Activated CD4-positive, alpha-beta memory T cell treated with anti-CD3 and anti-CD28 coated beads for 36 hours (primary cell): ENCODE results near the gene ACOT4. TPM values are rescaled to one million over a fixed set of nuclear protein-coding genes. Genes with fewer than 3 reads are reported as not detected.
"Not testable (repeated sequence)": the region's sequence is repeated elsewhere in the genome, so short reads cannot be mapped to it uniquely, and the experiment has no call there.

ENCODE experiments used
- CTCF ChIA-PET: fragments of 350-600 bp; sonication (Branson Sonifier 250); formaldehyde crosslinking; loops from one replicate; lab custom pipeline; 2021; ENCODE audit warnings: antibody characterized with exemption, inconsistent platforms; lab: Charles Lee
- POLR2A ChIA-PET: fragments of 350-600 bp; sonication (Branson Sonifier 250); formaldehyde crosslinking; loops from one replicate; lab custom pipeline; 2021; ENCODE audit warnings: antibody characterized with exemption; lab: Charles Lee
- DNase-seq: peaks from one replicate; pipeline ENCODE4 v3.0.0-alpha.2; 2020
- H3K27ac Mint-ChIP-seq: one replicate; pipeline ENCODE4 v1.8.0; 2021; ENCODE audit warnings: mixed read lengths
- H3K27me3 Mint-ChIP-seq: one replicate; pipeline ENCODE4 v1.8.0; 2021; ENCODE audit warnings: mixed read lengths
- H3K36me3 Mint-ChIP-seq: one replicate; pipeline ENCODE4 v1.8.0; 2021; ENCODE audit warnings: mixed read lengths
- H3K4me1 Mint-ChIP-seq: one replicate; pipeline ENCODE4 v1.8.0; 2021; ENCODE audit warnings: low read depth, mixed read lengths
- H3K4me3 Mint-ChIP-seq: one replicate; pipeline ENCODE4 v1.8.0; 2021; ENCODE audit warnings: mild to moderate bottlenecking, mixed read lengths
- H3K9me3 Mint-ChIP-seq: one replicate; pipeline ENCODE4 v1.8.0; 2021; ENCODE audit warnings: mixed read lengths
- intact Hi-C: fragments of 100-400 bp; cut with micrococcal nuclease; formaldehyde crosslinking; loops from one replicate; pipeline ENCODE4 v1.15.1; 2023
- total RNA-seq, 2 experiments: library from RNA; stranded (reverse); gene quantifications; one replicate each; pipeline ENCODE4 v1.2.3, GENCODE V29; 2021

The ACOT4 gene, protein sequence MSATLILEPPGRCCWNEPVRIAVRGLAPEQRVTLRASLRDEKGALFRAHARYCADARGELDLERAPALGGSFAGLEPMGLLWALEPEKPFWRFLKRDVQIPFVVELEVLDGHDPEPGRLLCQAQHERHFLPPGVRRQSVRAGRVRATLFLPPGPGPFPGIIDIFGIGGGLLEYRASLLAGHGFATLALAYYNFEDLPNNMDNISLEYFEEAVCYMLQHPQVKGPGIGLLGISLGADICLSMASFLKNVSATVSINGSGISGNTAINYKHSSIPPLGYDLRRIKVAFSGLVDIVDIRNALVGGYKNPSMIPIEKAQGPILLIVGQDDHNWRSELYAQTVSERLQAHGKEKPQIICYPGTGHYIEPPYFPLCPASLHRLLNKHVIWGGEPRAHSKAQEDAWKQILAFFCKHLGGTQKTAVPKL
- total RNA-seq = 1 to 10 TPM; 3.2 to 3.3 TPM

DNA sequence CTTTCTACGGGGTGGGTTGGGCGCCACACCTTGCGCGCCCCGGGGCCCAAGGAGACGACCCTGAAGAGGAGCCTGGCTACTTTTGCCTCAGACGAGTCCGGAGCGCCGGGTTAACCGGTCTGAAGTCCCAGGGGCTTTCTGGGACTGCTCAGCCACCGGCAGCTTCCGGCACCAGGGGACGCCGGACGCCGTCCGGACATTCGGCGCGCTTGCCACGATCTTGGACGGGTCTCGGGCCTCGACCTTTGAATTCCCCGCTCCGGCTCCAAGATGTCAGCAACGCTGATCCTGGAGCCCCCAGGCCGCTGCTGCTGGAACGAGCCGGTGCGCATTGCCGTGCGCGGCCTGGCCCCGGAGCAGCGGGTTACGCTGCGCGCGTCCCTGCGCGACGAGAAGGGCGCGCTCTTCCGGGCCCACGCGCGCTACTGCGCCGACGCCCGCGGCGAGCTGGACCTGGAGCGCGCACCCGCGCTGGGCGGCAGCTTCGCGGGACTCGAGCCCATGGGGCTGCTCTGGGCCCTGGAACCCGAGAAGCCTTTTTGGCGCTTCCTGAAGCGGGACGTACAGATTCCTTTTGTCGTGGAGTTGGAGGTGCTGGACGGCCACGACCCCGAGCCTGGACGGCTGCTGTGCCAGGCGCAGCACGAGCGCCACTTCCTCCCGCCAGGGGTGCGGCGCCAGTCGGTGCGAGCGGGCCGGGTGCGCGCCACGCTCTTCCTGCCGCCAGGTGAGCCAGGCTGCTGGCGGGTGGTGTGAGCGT lies at the start of gene ACOT4:
ACOT4 (plus strand) TSS at position 184 of the 760 bp plus-strand sequence; CDS start at position 271, 87 bp downstream.
- H3K4me3 Mint-ChIP-seq = peak within 1 kb of the TSS; percentile 75
- H3K27me3 Mint-ChIP-seq = no peaks in the 10 kb centered on the region
- DNase-seq = peak; percentile 62
- H3K27ac Mint-ChIP-seq = peak within 1 kb of the TSS; percentile 42
- peaks cover 15% of the 10 kb centered on the region for H3K4me1 Mint-ChIP-seq
- H3K9me3 Mint-ChIP-seq = peaks cover 3% of the 10 kb centered on the region
- intact Hi-C loops = loop anchor here (5.0 kb wide), 1 partner anchor 40 kb away; no protein-coding TSS in a partner anchor
- ChIA-PET CTCF (interaction anchor here (1.0 to 1.4 kb wide), 2 partner anchors 21 to 36 kb away, joined by 5 to 6 read pairs; partner anchors contain the start of gene ACOT6), POLR2A (interaction anchor here (0.7 to 2.7 kb wide), 2 partner anchors 13 to 22 kb away, joined by 3 to 13 read pairs; partner anchors contain the start of gene ACOT2)
- peaks cover 7% of the 10 kb centered on the region for H3K36me3 Mint-ChIP-seq

DNA sequence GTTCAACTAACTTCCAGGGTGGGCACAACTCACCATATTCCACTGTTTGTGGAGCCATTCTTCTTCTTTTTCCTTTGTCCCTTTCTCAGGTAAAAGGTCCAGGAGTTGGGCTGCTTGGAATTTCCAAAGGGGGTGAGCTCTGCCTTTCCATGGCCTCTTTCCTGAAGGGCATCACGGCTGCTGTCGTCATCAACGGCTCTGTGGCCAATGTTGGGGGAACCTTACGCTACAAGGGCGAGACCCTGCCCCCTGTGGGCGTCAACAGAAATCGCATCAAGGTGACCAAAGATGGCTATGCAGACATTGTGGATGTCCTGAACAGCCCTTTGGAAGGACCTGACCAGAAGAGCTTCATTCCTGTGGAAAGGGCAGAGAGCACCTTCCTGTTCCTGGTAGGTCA lies 48.7 kb upstream of the ACOT4 start:
- POLR2A ChIA-PET, H3K27ac Mint-ChIP-seq, H3K36me3 Mint-ChIP-seq, H3K27me3 Mint-ChIP-seq, H3K4me3 Mint-ChIP-seq, H3K4me1 Mint-ChIP-seq, H3K9me3 Mint-ChIP-seq, intact Hi-C loops, DNase-seq, CTCF ChIA-PET: not testable (repeated sequence)

DNA sequence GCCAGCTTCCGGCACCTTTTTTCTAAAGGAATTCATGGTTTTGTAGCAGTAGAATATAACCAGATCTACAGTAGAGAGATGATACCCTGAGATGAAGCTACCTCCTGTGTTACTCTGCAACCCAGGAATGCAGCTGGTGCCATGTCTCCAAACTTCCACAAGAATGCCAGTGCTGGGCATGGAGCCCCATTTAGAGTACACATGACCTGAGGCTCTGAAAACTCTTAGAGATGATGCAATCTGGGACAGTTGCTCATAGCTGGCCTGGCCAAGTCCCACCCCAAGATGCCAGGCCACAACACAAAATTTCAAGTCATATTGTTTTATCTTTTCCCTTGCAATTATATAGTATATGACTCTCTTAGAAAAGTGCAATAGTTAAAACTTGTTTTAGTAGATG lies 46.3 kb upstream of the ACOT4 start:
- H3K4me3 Mint-ChIP-seq, H3K27ac Mint-ChIP-seq, H3K4me1 Mint-ChIP-seq, H3K36me3 Mint-ChIP-seq, intact Hi-C loops, POLR2A ChIA-PET, CTCF ChIA-PET, H3K9me3 Mint-ChIP-seq, H3K27me3 Mint-ChIP-seq, DNase-seq: not testable (repeated sequence)

DNA sequence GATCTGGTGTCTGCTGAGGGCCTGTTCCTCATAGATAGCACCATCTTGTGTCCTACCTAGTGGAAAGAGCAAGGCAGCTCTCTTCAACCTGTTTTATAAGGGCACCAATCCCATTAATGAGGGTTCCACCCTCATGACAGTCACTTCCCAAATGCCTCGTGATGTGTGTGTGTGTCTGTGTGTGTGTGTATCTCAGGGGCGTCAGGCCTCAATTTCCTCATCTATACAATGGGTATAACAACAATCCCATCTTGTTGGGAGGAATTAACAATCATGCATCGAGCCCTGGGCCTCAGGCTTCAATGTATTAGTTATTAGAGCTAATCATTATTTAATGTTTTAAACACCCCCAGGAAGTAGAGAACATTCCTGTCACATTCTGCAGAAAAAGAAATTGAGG lies 42.6 kb upstream of the ACOT4 start:
- H3K27ac Mint-ChIP-seq, H3K9me3 Mint-ChIP-seq, H3K4me3 Mint-ChIP-seq, POLR2A ChIA-PET, H3K36me3 Mint-ChIP-seq, CTCF ChIA-PET, H3K27me3 Mint-ChIP-seq, H3K4me1 Mint-ChIP-seq, intact Hi-C loops, DNase-seq: not testable (repeated sequence)

DNA sequence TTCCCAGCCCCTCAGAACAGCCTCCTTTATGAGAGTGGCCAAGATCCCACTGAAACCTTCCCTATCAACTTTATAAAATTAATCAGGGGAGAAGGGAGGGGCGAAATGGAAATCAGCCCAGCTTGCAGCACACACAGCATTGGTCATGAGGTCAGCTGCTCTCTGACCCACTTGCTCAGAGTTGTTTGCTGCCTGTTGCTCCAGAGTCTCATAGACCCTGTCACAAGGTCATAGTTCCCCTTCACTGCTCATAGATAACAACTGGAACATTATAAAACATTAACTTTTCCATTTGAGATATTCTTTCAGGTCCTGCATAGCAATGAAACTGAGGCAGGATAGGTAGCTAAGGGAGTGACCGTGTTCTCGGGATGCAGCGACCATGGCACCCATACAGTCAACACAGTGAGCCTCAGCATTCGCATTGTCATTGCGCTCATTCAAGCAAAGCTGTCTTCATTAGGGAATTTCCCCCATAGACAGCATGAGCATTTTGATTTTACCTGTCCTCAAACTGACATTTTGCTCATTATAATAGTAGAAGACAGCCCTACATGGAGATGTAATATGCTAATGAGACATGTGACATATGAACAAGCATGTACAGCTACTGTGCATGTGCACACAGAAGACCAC lies 41.7 kb upstream of the ACOT4 start:
- H3K4me3 Mint-ChIP-seq, H3K4me1 Mint-ChIP-seq, H3K27me3 Mint-ChIP-seq, H3K36me3 Mint-ChIP-seq, CTCF ChIA-PET, DNase-seq, POLR2A ChIA-PET, H3K9me3 Mint-ChIP-seq, intact Hi-C loops, H3K27ac Mint-ChIP-seq: not testable (repeated sequence)

DNA sequence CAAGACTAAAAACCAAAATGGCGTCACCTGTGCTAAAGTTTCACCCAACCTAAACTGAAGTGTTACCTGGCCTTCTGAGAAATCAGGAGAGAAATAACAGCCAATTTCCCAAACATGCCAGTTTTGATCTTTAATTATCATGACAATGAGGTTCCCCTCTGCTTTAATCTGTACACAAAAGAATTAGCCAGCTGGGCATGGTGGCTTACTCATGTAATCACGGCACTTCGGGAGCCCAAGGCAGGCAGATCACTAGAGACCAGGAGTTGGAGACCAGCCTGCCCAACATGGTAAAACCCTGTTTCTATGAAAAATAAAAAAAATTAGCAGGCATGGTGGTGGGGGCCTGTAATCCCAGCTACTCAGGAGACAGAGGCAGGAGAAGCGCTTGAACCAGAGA lies 37.8 kb upstream of the ACOT4 start:
- no peaks in the 10 kb centered on the region for H3K9me3 Mint-ChIP-seq
- H3K27me3 Mint-ChIP-seq = no peaks in the 10 kb centered on the region
- H3K36me3 Mint-ChIP-seq = no peaks in the 10 kb centered on the region
- no peaks in the 10 kb centered on the region for H3K4me1 Mint-ChIP-seq
- POLR2A ChIA-PET = no interaction called here
- CTCF ChIA-PET = no interaction called here
- intact Hi-C loops = no loop called here
- no peak for DNase-seq
- H3K4me3 Mint-ChIP-seq = no peak overlapping the region
- H3K27ac Mint-ChIP-seq = no peak overlapping the region

DNA sequence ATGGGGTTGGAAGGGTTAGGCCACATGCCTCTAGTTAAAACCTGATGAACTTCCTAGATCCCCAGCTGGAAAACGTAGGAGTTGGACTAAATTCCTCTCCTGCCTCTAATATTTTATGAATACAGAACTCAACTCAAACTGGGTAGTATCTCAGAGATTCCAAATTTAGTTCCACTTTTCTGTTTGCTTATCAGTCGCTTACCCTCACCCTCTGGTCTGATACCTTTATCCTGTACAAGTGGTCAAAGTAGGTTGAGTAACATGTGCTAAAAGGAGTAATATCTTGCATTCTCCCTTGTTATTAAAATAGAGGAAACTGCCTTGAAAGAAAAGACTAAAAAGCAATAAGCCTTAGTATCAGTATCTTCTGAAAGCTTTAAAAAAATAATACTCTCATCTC lies 34.5 kb upstream of the ACOT4 start:
- H3K4me1 Mint-ChIP-seq, DNase-seq, H3K27me3 Mint-ChIP-seq, H3K4me3 Mint-ChIP-seq, H3K9me3 Mint-ChIP-seq, POLR2A ChIA-PET, intact Hi-C loops, CTCF ChIA-PET, H3K36me3 Mint-ChIP-seq, H3K27ac Mint-ChIP-seq: not testable (repeated sequence)

DNA sequence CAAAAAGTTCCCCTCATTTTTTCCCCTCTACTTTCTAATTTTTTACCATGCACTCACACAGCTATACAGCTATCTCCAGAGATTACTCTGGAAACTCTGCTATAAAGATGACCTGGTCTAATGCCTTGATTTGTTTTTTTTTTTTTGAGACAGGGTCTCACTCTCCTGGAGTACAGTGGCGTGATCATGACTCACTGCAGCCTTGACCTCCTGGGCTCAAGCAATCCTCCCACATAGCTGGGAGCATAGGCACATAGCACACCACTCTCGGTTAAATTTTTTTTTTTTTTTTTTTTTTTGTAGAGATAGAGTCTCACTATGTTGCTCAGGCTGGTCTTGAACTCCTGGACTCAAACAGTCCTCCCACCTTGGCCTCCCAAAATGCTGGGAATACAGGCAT lies 33.4 kb upstream of the ACOT4 start:
- H3K4me1 Mint-ChIP-seq = not testable (repeated sequence)

DNA sequence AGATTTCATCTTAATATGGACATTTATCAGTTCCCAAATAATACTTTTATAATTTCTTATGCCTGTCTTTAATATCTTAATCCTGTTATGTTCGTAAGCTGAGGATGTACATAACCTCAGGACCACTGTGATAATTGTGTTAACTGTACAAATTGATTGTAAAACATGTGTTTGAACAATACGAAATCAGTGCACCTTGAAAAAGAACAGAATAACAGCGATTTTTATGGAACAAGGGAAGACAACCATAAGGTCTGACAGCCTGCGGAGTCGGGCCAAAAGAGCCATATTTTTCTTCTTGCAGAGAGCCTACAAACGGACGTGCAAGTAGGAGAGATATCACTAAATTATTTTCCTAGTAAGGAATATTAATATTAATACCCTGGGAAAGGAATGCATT lies 29.4 kb upstream of the ACOT4 start:
- intact Hi-C loops, DNase-seq, CTCF ChIA-PET, H3K4me3 Mint-ChIP-seq, H3K27ac Mint-ChIP-seq, POLR2A ChIA-PET, H3K27me3 Mint-ChIP-seq: not testable (repeated sequence)
- peaks cover 21% of the 10 kb centered on the region for H3K36me3 Mint-ChIP-seq
- H3K4me1 Mint-ChIP-seq = peaks cover 18% of the 10 kb centered on the region
- H3K9me3 Mint-ChIP-seq = peaks cover 12% of the 10 kb centered on the region

More for the DNA sequence above, 33.4 kb upstream of the ACOT4 start:
- H3K27me3 Mint-ChIP-seq, CTCF ChIA-PET, DNase-seq, H3K36me3 Mint-ChIP-seq, POLR2A ChIA-PET, H3K27ac Mint-ChIP-seq, intact Hi-C loops, H3K4me3 Mint-ChIP-seq: not testable (repeated sequence)
- H3K9me3 Mint-ChIP-seq = peaks cover 12% of the 10 kb centered on the region

DNA sequence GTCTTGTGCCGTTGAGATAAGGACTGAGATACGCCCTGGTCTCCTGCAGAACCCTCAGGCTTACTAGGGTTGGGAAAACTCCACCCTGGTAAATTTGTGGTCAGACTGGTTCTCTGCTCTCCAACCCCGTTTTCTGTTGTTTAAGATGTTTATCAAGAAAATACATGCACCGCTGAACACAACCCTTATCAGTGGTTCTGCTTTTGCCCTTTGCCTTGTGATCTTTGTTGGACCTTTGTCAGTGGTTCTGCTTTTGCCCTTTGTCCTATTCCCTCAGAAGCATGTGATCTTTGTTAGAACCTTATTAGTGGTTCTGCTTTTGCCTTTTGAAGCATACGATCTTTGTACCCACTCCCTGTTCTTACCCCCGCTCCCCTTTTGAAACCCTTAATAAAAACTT lies 29.0 kb upstream of the ACOT4 start:
- Mint-ChIP-seq H3K4me1 (peaks cover 22% of the 10 kb centered on the region), H3K9me3 (peaks cover 12% of the 10 kb centered on the region), H3K36me3 (peaks cover 25% of the 10 kb centered on the region)
- intact Hi-C loops, DNase-seq, H3K4me3 Mint-ChIP-seq, POLR2A ChIA-PET, H3K27ac Mint-ChIP-seq, H3K27me3 Mint-ChIP-seq: not testable (repeated sequence)
- CTCF ChIA-PET = interaction anchor here (0.6 kb wide), 1 partner anchor 41 kb away, joined by 3 read pairs; no protein-coding TSS in a partner anchor

DNA sequence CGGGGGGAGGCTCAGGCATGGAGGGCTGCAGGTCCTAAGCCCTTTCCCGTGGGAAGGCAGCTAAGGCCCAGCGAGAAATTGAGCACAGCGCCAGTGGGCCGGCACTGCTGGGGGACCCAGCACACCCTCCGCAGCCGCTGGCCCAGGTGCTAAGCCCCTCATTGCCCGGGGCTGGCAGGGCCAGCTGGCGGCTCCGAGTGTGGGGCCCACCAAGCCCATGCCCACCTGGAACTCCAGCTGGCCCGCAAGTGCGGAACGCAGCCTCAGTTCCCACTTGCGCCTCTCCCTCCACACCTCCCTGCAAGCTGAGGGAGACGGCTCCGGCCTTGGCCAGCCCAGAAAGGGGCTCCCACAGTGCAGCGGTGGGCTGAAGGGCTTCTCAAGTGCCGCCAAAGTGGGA lies 25.2 kb upstream of the ACOT4 start:
- POLR2A ChIA-PET = interaction anchor here (1.1 kb wide), 1 partner anchor 71 kb away, joined by 3 read pairs; no protein-coding TSS in a partner anchor
- H3K27ac Mint-ChIP-seq, DNase-seq, H3K4me3 Mint-ChIP-seq, H3K27me3 Mint-ChIP-seq, intact Hi-C loops: not testable (repeated sequence)
- Mint-ChIP-seq H3K36me3 (peaks cover 28% of the 10 kb centered on the region), H3K9me3 (peaks cover 12% of the 10 kb centered on the region), H3K4me1 (peaks cover 38% of the 10 kb centered on the region)
- CTCF ChIA-PET = interaction anchor here (7.4 kb wide), 1 partner anchor 56 kb away, joined by 115 read pairs; no protein-coding TSS in a partner anchor
